SK-N-SH treated with all-trans-retinoic acid at 6 μM for 48 hours (cell line): ENCODE measurements around the gene RNASE7.

ENCODE experiments used
- ATAC-seq: fragments of 200-7000 bp; cut with Tn5 transposase; 3 replicates; pipeline ENCODE4 v1.9.1; 2020; ENCODE audit warnings: mild to moderate bottlenecking, moderate library complexity
- ARNTL ChIP-seq: fragments of 450-650 bp; formaldehyde crosslinking; IDR thresholded peaks from 2 replicates; pipeline ENCODE4 v1.5.0; 2020; ENCODE audit warnings: low read depth, mild to moderate bottlenecking, moderate library complexity, borderline replicate concordance
- BACH2 ChIP-seq: fragments of 250-450 bp; sonication (Bioruptor Pico); IDR thresholded peaks from 2 replicates; pipeline ENCODE4 v1.9.0; 2021; ENCODE audit warnings: mild to moderate bottlenecking, borderline replicate concordance
- CSDC2 ChIP-seq: fragments of 250-450 bp; sonication (Bioruptor Pico); IDR thresholded peaks from 2 replicates; pipeline ENCODE4 v1.5.0; 2020; ENCODE audit warnings: mild to moderate bottlenecking, moderate library complexity
- ESRRG ChIP-seq: fragments of 250-450 bp; sonication (Bioruptor Pico); IDR thresholded peaks from 2 replicates; pipeline ENCODE4 v1.6.1; 2021; ENCODE audit warnings: mild to moderate bottlenecking
- GLIS3 ChIP-seq: fragments of 250-450 bp; sonication (Bioruptor Pico); IDR thresholded peaks from 2 replicates; pipeline ENCODE4 v1.5.0; 2020; ENCODE audit warnings: mild to moderate bottlenecking, moderate library complexity
- ISL1 ChIP-seq: fragments of 250-450 bp; sonication (Bioruptor Pico); IDR thresholded peaks from 2 replicates; pipeline ENCODE4 v2.1.2; 2022; ENCODE audit warnings: mild to moderate bottlenecking, moderate library complexity
- OSR1 ChIP-seq: fragments of 250-450 bp; sonication (Bioruptor Pico); IDR thresholded peaks from 2 replicates; pipeline ENCODE4 v1.8.0; 2022; ENCODE audit warnings: moderate library complexity, mild to moderate bottlenecking, inconsistent platforms
- PPARA ChIP-seq: fragments of 250-450 bp; sonication (Bioruptor Pico); IDR thresholded peaks from 2 replicates; pipeline ENCODE4 v1.5.0; 2020; ENCODE audit warnings: mild to moderate bottlenecking, borderline replicate concordance
- RARB ChIP-seq: fragments of 250-450 bp; sonication (Bioruptor Pico); IDR thresholded peaks from 2 replicates; pipeline ENCODE4 v1.8.0; 2021; ENCODE audit warnings: mild to moderate bottlenecking, moderate library complexity
- SNAI2 ChIP-seq: fragments of 250-450 bp; sonication (Bioruptor Pico); IDR thresholded peaks from 2 replicates; pipeline ENCODE4 v1.5.0; 2020; ENCODE audit warnings: mild to moderate bottlenecking, moderate library complexity
- TCF4 ChIP-seq: fragments of 250-450 bp; sonication (Bioruptor Pico); IDR thresholded peaks from 2 replicates; pipeline ENCODE4 v1.8.0; 2021; ENCODE audit warnings: mild to moderate bottlenecking, moderate library complexity, borderline replicate concordance
- TOX ChIP-seq: fragments of 250-450 bp; sonication (Bioruptor Pico); IDR thresholded peaks from 2 replicates; pipeline ENCODE4 v1.8.0; 2021; ENCODE audit warnings: mild to moderate bottlenecking, moderate library complexity, borderline replicate concordance
- ZFP3 ChIP-seq: fragments of 250-450 bp; sonication (Bioruptor Pico); IDR thresholded peaks from 2 replicates; pipeline ENCODE4 v1.5.0; 2020; ENCODE audit warnings: mild to moderate bottlenecking, moderate library complexity
- ZFP30 ChIP-seq: fragments of 450-650 bp; formaldehyde crosslinking; IDR thresholded peaks from 2 replicates; pipeline ENCODE4 v1.5.0; 2022; ENCODE audit warnings: mild to moderate bottlenecking, moderate library complexity
- ZNF565 ChIP-seq: fragments of 450-650 bp; formaldehyde crosslinking; conservative IDR thresholded peaks from 2 replicates; pipeline ENCODE4 v1.5.0; 2020; ENCODE audit warnings: low read depth, mild to moderate bottlenecking, moderate library complexity
- ZNF70 ChIP-seq: fragments of 450-650 bp; formaldehyde crosslinking; IDR thresholded peaks from 2 replicates; pipeline ENCODE4 v1.5.0; 2020; ENCODE audit warnings: mild to moderate bottlenecking, moderate library complexity
- ZNF8 ChIP-seq: fragments of 450-650 bp; formaldehyde crosslinking; IDR thresholded peaks from 2 replicates; pipeline ENCODE4 v1.5.0; 2020; ENCODE audit warnings: mild to moderate bottlenecking, moderate library complexity
- TF ChIP-seq, protein P1 (sequence below): fragments of 250-450 bp; sonication (Bioruptor Pico); IDR thresholded peaks from 2 replicates; pipeline ENCODE4 v1.8.0; 2021; ENCODE audit warnings: low read depth, mild to moderate bottlenecking, moderate library complexity, borderline replicate concordance
- TF ChIP-seq, protein P2 (sequence below): fragments of 250-450 bp; sonication (Bioruptor Pico); IDR thresholded peaks from 2 replicates; pipeline ENCODE4 v1.5.0; 2020; ENCODE audit warnings: mild to moderate bottlenecking, moderate library complexity
- TF ChIP-seq, protein P3 (sequence below): fragments of 250-450 bp; sonication (Bioruptor Pico); IDR thresholded peaks from 2 replicates; pipeline ENCODE4 v1.8.0; 2020; ENCODE audit warnings: mild to moderate bottlenecking, moderate library complexity, borderline replicate concordance
- TF ChIP-seq, protein P4 (sequence below): fragments of 250-450 bp; sonication (Bioruptor Pico); IDR thresholded peaks from 2 replicates; pipeline ENCODE4 v1.5.1; 2020; ENCODE audit warnings: low read depth, mild to moderate bottlenecking, moderate library complexity
- TF ChIP-seq, protein P5 (sequence below): fragments of 250-450 bp; sonication (Bioruptor Pico); IDR thresholded peaks from 2 replicates; pipeline ENCODE4 v1.5.1; 2021; ENCODE audit warnings: mild to moderate bottlenecking, moderate library complexity

The RNASE7 gene

DNA sequence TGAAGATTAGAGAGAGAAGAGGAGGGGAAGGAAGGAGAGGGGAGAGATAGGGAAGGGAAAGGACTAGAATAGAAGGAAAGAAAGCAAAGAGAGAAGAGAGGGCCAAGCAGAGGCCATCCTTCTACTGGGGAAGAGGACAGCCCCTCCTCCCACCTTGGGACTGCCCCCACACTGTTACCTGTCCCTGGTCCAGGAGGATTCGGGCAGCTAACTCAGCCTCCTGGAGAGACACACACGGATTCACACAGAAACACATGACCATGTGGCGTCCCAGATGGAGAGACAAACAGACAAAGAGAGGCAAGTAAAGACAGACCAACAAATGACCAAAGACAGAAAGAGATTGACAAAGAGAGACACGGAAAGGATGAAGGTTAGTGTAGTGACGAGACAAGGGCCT, 19.5 kb upstream of the RNASE7 start:
- no peak for TF ChIP-seq PPARA (CRISPR knock-in tag)
- TF ChIP-seq OSR1 (CRISPR knock-in tag) = no peak
- no peak for TF ChIP-seq ZNF565 (CRISPR knock-in tag)
- TF ChIP-seq RARB = no peak
- TF ChIP-seq BACH2 (CRISPR knock-in tag) = no peak
- no peak for TF ChIP-seq GLIS3 (CRISPR knock-in tag)
- TF ChIP-seq, protein P1, sequence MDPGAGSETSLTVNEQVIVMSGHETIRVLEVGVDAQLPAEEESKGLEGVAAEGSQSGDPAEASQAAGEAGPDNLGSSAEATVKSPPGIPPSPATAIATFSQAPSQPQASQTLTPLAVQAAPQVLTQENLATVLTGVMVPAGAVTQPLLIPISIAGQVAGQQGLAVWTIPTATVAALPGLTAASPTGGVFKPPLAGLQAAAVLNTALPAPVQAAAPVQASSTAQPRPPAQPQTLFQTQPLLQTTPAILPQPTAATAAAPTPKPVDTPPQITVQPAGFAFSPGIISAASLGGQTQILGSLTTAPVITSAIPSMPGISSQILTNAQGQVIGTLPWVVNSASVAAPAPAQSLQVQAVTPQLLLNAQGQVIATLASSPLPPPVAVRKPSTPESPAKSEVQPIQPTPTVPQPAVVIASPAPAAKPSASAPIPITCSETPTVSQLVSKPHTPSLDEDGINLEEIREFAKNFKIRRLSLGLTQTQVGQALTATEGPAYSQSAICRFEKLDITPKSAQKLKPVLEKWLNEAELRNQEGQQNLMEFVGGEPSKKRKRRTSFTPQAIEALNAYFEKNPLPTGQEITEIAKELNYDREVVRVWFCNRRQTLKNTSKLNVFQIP (CRISPR knock-in tag) = no peak
- TF ChIP-seq, protein P2, sequence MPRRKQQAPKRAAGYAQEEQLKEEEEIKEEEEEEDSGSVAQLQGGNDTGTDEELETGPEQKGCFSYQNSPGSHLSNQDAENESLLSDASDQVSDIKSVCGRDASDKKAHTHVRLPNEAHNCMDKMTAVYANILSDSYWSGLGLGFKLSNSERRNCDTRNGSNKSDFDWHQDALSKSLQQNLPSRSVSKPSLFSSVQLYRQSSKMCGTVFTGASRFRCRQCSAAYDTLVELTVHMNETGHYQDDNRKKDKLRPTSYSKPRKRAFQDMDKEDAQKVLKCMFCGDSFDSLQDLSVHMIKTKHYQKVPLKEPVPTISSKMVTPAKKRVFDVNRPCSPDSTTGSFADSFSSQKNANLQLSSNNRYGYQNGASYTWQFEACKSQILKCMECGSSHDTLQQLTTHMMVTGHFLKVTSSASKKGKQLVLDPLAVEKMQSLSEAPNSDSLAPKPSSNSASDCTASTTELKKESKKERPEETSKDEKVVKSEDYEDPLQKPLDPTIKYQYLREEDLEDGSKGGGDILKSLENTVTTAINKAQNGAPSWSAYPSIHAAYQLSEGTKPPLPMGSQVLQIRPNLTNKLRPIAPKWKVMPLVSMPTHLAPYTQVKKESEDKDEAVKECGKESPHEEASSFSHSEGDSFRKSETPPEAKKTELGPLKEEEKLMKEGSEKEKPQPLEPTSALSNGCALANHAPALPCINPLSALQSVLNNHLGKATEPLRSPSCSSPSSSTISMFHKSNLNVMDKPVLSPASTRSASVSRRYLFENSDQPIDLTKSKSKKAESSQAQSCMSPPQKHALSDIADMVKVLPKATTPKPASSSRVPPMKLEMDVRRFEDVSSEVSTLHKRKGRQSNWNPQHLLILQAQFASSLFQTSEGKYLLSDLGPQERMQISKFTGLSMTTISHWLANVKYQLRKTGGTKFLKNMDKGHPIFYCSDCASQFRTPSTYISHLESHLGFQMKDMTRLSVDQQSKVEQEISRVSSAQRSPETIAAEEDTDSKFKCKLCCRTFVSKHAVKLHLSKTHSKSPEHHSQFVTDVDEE (CRISPR knock-in tag) = no peak
- no peak for TF ChIP-seq ZNF70
- TF ChIP-seq, protein P3, sequence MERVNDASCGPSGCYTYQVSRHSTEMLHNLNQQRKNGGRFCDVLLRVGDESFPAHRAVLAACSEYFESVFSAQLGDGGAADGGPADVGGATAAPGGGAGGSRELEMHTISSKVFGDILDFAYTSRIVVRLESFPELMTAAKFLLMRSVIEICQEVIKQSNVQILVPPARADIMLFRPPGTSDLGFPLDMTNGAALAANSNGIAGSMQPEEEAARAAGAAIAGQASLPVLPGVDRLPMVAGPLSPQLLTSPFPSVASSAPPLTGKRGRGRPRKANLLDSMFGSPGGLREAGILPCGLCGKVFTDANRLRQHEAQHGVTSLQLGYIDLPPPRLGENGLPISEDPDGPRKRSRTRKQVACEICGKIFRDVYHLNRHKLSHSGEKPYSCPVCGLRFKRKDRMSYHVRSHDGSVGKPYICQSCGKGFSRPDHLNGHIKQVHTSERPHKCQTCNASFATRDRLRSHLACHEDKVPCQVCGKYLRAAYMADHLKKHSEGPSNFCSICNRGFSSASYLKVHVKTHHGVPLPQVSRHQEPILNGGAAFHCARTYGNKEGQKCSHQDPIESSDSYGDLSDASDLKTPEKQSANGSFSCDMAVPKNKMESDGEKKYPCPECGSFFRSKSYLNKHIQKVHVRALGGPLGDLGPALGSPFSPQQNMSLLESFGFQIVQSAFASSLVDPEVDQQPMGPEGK (CRISPR knock-in tag) = no peak
- no peak for TF ChIP-seq ZFP30 (CRISPR knock-in tag)
- TF ChIP-seq TOX (CRISPR knock-in tag) = no peak
- TF ChIP-seq, protein P4, sequence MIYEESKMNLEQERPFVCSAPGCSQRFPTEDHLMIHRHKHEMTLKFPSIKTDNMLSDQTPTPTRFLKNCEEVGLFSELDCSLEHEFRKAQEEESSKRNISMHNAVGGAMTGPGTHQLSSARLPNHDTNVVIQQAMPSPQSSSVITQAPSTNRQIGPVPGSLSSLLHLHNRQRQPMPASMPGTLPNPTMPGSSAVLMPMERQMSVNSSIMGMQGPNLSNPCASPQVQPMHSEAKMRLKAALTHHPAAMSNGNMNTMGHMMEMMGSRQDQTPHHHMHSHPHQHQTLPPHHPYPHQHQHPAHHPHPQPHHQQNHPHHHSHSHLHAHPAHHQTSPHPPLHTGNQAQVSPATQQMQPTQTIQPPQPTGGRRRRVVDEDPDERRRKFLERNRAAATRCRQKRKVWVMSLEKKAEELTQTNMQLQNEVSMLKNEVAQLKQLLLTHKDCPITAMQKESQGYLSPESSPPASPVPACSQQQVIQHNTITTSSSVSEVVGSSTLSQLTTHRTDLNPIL (CRISPR knock-in tag) = no peak
- no peak for TF ChIP-seq ZNF8
- TF ChIP-seq ISL1 (CRISPR knock-in tag) = no peak
- no peak for TF ChIP-seq ARNTL
- TF ChIP-seq, all 23 proteins: peak for 0
- no peak for ATAC-seq

DNA sequence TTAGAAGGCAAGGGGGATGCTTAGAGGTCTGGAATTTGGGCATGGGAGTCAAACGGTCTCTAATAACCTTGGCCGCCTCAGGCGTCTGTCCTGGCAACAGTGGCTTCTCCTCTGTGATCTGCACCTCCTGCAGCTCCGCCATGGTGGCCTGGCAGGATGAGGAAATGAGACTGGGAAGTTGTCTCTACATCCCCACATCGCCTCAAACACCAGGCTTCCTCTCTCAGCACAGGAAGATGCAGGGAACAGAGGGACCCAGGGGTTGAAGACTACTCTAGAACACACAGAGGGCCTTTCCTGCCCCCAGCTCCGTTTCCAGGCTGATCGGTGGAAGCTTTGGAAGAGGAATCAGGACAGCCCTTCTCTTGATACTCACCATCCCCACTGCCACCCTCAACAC, 19.0 kb upstream of the RNASE7 start:
- TF ChIP-seq ZNF565 (CRISPR knock-in tag) (no peak), BACH2 (CRISPR knock-in tag) (no peak), GLIS3 (CRISPR knock-in tag) (no peak), RARB (no peak), TCF4 (no peak), TOX (CRISPR knock-in tag) (no peak), CSDC2 (CRISPR knock-in tag) (no peak), ZNF8 (no peak), ZNF70 (no peak), ZFP30 (CRISPR knock-in tag) (no peak), ISL1 (CRISPR knock-in tag) (no peak), ZFP3 (no peak), ARNTL (no peak), ESRRG (CRISPR knock-in tag) (no peak), SNAI2 (CRISPR knock-in tag) (no peak)
- TF ChIP-seq, protein P4 (CRISPR knock-in tag) = no peak
- TF ChIP-seq, protein P1 (CRISPR knock-in tag) = no peak
- TF ChIP-seq, protein P5, sequence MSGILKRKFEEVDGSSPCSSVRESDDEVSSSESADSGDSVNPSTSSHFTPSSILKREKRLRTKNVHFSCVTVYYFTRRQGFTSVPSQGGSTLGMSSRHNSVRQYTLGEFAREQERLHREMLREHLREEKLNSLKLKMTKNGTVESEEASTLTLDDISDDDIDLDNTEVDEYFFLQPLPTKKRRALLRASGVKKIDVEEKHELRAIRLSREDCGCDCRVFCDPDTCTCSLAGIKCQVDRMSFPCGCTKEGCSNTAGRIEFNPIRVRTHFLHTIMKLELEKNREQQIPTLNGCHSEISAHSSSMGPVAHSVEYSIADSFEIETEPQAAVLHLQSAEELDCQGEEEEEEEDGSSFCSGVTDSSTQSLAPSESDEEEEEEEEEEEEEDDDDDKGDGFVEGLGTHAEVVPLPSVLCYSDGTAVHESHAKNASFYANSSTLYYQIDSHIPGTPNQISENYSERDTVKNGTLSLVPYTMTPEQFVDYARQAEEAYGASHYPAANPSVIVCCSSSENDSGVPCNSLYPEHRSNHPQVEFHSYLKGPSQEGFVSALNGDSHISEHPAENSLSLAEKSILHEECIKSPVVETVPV = no peak
- TF ChIP-seq, protein P3 (CRISPR knock-in tag) = no peak
- no peak for ATAC-seq
